GM18517 (cell line): ENCODE data around the gene KIAA0586.
"Not testable (repeated sequence)": the region's sequence is repeated elsewhere in the genome, so short reads cannot be mapped to it uniquely, and the experiment has no call there.

ENCODE experiments used
- ATAC-seq: cut with Tn5 transposase; IDR thresholded peaks from one replicate; pipeline ENCODE4 v1.9.1; 2021; ENCODE audit warnings: mild to moderate bottlenecking, moderate library complexity; ENCODE audit not compliant: unreplicated experiment

Gene KIAA0586

DNA sequence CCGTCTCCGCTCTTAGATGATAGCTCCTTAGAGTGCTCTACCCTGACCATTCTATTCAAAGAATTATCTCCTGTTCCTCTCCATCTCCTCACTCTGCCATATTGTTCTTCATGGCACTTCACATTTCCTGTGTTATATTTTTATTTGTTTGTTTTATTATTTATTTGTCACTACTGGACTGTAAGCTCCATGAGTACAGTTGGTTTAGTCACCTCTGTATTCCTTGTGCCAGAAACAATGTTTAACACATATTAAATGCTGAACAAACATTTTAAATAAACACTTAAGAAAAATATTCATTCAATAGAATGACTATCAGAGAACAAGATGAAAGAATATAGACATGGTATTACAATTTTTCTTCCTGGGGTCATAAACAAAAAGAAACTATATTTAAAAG is 35.6 kb downstream of the KIAA0586 start:
- ATAC-seq = no peak

GRCh38 chr14:58464652-58465051 is 37.1 kb downstream of the KIAA0586 start:
- ATAC-seq = no peak

GRCh38 chr14:58465421-58465820 is 37.9 kb downstream of the KIAA0586 start:
- ATAC-seq = no peak

DNA sequence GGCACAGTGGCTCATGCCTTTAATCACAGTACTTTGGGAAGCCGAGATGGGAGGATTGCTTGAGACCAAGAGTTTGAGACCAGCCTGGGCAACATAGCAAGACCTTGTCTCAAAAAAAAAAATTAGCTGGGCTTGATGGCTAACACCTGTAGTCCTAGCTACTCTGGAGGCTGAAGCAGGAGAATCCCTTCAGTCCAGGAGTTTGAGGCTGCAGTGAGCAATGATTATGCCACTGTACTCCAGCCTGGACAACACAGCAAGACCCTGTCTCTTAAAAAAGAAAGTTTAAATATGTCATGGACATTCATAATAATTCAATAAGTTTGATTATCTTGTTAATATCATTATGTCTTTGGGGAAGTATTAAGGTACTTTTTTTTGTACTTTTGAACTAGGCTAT is 38.9 kb downstream of the KIAA0586 start:
- no peak for ATAC-seq

DNA sequence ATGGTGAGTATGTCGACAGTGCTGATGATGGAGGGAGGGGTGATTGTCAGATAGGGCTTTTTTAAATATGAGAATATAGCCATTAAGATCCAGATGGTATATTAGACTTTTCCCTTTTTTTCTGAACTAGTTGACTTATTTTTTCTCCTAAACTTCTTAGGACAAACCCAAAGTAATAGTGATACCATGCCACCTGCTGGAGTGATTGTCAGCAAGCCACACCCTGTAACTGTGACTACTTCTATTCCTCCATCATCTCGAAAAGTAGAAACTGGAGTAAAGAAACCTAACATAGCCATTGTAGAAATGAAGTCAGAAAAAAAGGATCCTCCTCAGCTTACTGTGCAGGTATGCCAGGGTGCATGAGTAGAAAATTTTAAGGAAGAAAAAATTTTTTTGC is 40.1 kb downstream of the KIAA0586 start:
- ATAC-seq = no peak

- ATAC-seq = no peak
Measured at GRCh38 chr14:58469309-58469708, 41.8 kb downstream of the KIAA0586 start.

DNA sequence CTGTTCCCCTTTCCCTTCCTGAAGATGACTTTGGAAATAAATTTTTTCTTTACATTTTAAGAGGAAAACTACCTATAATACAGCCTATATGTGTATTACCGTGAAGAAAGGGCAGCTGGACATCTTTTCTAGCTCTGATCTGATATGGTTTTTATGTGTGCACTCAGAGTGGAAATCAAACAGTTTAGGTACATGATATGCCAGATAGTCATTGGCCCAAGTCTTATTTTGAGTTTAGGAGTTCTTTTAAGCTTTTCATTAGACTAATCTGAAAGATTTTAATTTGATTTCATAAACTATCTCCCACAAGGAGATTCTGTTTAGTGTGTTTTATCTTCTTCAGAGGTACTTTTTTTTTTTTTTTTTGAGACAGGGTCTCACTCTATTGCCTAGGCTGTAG is 48.8 kb downstream of the KIAA0586 start:
- ATAC-seq = no peak

GRCh38 chr14:58477653-58478052 is 50.1 kb downstream of the KIAA0586 start:
- ATAC-seq = no peak

- not testable (repeated sequence) for ATAC-seq
Measured at GRCh38 chr14:58478329-58478728, 50.8 kb downstream of the KIAA0586 start.

GRCh38 chr14:58479975-58480374 is 52.5 kb downstream of the KIAA0586 start:
- ATAC-seq = no peak

GRCh38 chr14:58484176-58484575 is 56.7 kb downstream of the KIAA0586 start:
- no peak for ATAC-seq

DNA sequence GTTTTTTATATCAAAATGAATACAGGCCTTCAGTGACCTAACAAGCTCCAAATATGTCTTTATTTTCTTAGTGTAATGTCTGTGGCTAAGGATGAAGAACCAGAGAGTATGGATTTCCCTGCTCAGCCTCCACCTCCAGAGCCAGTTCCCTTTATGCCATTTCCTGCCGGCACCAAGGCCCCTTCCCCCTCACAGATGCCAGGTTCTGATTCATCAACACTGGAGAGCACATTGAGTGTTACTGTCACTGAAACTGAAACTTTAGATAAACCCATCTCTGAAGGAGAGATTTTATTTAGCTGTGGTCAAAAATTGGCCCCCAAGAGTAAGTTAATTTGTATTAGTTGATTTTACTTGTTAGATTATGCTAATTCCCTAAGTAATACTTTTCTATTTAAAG is 61.0 kb downstream of the KIAA0586 start:
- ATAC-seq = no peak

DNA sequence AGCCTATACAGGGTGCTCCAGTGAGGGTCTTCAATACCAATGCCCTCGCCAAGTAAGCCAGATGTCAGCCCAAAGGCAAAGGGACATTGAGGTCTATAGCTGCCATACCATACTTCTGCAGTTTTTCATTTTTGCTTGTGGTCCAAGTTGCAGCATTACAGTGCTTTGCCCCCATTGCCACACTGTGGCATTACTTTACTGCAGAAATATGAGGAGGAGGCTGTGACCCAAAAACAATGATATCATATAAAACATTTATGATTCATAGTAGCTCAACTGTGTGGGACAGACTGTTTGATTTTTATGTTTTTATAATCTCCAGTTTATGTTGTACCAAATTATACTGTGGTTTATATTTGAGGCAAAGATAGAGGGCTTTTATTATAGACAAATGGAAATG is 64.1 kb downstream of the KIAA0586 start:
- no peak for ATAC-seq

DNA sequence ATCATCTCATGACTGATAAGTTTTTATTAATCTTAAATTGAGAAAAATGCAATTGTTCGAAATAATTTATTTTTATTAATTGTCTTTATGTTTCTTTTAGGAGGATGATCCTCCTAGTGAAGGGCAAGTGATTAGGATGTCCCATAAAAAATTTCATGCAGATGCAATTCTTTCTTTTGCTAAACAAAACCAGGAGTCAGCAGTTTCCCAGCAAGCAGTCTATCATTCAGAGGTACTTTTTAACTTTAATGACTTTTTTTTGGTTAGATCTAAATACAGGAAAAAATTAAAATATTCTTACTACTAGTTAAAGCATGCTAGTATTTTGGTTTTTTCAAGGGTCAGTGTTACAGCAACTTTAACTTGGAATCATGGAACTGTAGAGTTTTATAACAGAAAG is 64.5 kb downstream of the KIAA0586 start:
- ATAC-seq = no peak

DNA sequence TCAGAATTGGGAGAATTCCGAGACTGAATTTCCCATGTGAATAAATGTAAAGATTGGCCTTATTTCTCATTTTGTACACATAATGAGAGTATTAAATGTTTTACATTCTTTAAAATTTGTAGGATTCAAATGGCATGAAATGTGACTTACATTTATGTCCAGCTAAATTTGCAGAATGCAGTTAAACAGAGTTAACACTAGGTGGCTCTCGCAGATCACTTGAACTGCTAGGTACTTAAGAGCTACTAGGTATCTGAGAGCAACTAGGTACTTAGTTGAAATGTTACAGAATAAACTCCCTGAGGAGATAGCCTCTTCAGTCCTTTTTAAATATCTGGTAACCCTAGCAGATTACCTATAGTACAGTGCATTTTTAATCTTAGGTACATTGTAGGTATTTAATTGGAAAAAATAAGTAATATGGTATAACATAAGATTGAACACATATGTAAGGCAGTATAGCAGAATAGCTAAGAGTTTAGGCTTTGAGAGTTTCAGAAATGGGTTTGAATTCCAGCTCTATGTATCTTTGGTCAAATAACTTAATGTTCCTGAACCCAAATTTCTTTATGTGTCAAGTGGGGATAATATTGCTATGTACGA is 73.8 kb downstream of the KIAA0586 start:
- no peak for ATAC-seq

- no peak for ATAC-seq
Measured at GRCh38 chr14:58513272-58513671, 85.8 kb downstream of the KIAA0586 start.

- ATAC-seq = no peak
Measured at GRCh38 chr14:58517592-58517991, 90.1 kb downstream of the KIAA0586 start.

DNA sequence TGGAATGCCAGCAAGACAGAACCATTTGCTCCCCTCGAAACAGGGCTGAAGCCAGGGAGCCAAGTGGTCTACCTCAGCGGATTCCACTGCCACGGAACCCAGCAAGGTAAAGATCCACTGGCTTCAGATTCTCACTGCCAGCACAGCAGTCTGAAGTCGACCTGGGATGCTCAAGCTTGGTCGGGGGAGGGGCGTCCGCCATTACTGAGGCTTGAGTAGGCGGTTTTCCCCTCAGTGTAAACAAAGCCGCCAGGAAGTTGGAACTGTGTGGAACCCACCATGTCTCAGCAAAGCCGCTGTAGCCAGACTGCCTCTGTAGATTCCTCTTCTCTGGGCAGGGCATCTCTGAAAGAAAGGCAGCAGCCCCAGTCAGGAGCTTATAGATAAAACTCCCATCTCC is 98.2 kb downstream of the KIAA0586 start:
- not testable (repeated sequence) for ATAC-seq

GRCh38 chr14:58533446-58533845 is 105.9 kb downstream of the KIAA0586 start:
- ATAC-seq = no peak

GRCh38 chr14:58535044-58535443 is 107.5 kb downstream of the KIAA0586 start:
- ATAC-seq = no peak

- ATAC-seq = no peak
Measured at GRCh38 chr14:58537004-58537403, 109.5 kb downstream of the KIAA0586 start.

DNA sequence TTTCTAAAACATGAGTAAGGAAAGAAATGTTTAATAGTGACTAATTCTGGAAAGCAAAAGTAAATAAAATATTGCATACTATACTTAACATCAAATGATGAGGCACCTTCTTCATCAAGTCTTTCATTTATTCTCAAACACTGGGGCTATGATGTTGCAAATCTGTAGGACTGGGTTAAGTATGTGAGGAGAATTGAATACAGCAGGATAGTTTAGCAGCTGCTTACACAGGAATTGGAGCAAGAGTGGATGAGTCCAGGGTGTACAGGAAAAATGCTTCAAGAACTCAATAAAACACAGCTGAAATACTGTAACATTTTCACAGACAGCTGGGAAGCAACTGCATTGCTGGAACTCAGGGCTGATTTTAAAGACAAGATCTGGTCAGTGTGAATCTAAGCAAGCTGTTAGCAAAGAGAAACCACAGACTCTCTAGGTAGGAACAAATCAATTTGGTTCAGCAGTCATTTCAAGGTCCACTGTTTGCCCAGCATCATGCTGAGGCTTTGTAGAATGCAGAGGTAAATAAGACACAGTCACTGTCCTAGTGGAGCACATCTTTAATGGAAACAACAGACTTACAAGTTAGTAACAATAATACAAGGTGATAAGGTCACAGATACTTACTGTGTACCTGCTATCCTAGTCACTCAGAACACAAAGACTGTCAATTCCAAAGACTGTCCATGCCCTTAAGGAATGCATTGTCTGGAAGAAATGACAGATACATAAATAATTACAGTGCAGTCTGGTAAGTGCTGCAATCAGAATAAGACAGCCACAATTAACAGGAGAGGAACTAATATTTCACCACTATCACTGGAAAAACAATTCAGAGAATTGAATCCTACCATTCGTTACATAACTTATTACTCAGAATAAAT is 113.5 kb downstream of the KIAA0586 start:
- no peak for ATAC-seq
